Medulla oblongata (tissue), 1 donor: Measurements from ENCODE around the gene COL26A1.
"Not testable (repeated sequence)": the region's sequence is repeated elsewhere in the genome, so short reads cannot be mapped to it uniquely, and the experiment has no call there.

Experiments
- DNase-seq: peaks from one replicate; pipeline ENCODE4 v3.0.0-alpha.2; 2015; ENCODE audit errors: extremely low spot score

The COL26A1 gene

DNA sequence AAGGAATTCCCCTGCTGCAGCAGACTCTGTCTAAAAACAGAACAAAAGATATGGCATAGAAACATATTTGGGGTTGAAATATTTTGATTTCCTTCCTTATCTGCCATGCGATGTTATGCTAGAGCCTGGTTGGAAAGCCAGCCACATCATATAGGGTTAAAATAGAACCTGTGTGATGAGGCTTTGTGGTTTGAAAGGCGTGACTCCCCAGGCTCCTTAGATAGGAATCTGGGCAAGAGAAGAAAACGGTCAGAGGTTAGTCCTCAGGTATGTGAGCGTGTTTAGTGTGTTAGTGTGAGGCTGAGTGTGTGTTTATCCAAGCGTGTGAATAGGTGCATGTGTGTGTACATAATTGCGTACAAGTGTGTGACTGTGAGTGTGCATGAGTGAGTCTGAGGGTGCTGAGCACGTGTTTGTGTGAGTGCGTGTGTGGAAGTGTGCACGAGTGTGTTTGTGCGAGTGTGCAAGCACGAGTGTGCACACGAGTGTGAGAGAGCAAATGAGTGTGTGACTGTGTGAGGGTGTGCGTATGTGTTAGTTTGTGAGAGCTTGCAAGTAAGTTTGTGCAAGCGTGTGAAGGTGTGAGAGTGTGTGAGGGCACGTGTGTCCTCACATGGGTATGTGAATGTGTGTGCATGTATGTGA, 79.9 kb downstream of the COL26A1 start:
- DNase-seq, result no peak

DNA sequence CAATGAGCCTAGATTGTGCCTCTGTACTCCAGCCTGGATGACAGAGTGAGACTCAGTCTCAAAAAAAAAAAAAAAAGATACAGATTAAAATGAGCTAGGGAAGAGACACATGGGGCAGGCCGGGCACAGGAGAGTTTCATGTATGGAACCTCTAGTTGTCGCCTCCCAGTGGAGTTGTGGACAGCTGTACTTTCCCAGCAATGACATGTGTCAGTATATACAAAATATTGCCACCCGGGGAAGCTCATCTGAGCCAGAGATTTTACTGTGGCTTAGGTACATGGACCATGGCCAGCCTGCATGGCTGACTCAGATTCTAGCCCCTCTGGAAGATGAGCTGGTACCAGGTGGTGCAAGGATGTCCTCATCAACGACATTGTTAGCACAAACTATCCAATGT, 87.4 kb downstream of the COL26A1 start:
- no peak for DNase-seq

DNA sequence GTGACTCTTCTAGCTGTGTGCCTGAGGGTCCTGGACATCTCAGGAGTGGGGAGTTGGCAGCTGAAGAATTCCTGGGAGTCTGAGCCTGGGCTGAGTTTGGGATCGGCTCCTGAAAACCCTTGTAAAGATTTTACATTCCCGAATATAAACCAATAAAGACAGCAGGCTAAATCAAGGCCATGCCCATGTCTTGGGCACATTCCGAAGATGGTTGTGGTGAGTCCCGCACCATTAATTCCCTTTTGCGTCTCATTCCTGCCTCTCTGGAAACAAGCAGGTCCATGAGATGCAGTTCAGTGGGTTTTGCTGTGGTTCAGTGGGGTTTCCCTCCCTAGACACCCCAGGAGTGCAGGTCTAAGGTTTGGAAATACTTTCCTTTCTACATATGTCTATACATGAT, 90.9 kb downstream of the COL26A1 start:
- DNase-seq, result no peak

DNA sequence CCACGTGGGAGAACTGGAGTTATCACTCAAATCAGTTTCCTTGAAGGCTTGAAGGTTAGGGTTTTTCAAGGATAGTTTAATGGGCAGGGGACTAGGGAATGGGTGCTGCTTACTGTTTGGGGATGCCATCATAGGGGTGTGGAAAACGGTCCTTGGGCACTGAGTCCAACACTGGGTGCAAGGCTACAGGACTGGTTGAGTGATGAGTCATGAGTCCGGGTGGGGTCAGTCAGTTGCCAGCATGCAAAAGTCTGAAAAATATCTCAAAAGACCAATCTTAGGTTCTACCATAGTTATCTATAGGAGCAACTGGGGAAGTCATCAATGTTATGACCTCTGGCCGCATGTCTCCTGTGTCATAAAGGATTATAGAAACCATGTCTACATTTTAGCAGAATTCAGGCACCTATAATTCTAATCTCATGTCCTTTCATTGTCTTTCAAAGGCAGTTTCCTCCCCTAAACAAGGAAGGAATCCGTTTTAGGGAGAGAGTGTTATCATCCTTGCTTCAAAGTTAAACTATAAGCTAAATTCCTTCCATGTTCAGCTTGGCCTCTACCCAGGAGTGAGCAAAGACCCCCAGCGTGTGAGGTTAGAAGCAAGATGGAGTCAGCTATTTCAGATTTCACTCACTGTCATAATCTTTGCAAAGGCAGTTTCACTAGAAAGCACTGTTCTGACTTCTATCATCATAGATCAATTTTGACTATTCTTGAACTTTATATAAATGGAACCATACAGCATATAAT, 94.5 kb downstream of the COL26A1 start:
- no peak for DNase-seq

DNA sequence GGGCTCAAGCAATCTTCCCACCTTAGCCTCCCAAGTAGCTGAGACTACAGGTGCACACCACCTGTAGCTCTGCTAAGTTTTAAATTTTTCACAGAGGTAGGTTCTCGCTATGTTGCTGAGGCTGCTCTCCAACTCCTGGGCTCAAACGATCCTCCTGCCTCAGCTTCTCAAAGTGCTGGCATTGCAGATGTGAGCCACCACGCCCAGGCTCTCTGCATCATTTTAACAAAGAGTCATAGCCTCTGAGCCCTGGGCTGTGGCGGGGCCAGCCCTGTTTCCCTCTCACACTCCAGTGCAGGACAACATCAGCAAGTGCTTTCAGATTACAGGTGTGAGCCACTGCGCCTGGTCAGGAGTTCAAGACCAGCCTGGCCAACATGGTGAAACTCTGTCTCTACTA, 102.5 kb downstream of the COL26A1 start:
- DNase-seq, result no peak

DNA sequence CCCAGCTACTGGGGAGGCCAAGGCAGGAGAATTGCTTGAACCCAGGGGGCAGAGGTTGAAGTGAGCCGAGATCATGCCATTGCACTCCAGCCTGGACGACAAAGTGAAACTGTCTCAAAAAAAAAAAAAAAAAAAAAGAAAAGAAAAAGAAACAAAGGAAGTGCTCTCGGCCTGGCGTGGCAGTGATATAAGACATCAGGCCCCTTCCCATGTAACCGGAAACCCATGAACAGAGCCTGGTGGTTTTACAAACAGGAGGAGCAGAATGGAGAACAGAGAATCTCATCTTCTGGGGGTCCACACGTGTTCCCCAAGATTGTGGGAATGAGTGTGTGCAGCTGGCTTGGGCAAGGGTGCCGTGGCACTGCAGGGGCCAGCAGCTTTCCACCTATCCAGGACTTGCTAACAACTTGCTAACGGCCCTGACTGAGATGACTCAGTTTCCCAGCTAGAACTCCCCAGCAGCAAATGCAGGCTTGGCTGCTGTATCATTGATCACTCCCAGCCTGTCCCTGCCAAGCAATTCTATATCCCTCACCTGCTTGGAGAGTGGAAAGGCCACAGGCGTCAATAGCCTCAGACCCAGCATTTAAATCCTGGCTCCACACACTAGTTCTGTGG, 103.0 kb downstream of the COL26A1 start:
- no peak for DNase-seq

DNA sequence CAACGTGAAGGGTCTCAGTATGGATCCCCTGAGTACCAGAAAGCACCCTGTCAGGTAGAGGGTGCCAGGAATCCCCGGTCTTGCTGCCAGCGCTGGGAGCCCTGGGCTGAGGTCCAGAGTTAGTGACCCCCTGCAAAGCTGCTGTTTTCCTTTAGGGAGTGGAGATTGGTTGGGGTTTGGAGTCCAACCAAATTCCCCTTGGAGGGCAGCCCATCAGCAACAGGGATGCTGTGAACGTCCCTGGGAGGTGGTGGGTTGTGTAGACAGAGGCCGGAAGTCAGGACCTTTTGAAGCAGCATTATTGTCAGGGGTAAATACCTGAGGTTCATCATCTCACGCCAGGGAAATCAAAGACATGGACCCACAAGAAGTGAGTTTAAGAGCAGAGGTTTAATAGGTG, 104.2 kb downstream of the COL26A1 start:
- no peak for DNase-seq

DNA sequence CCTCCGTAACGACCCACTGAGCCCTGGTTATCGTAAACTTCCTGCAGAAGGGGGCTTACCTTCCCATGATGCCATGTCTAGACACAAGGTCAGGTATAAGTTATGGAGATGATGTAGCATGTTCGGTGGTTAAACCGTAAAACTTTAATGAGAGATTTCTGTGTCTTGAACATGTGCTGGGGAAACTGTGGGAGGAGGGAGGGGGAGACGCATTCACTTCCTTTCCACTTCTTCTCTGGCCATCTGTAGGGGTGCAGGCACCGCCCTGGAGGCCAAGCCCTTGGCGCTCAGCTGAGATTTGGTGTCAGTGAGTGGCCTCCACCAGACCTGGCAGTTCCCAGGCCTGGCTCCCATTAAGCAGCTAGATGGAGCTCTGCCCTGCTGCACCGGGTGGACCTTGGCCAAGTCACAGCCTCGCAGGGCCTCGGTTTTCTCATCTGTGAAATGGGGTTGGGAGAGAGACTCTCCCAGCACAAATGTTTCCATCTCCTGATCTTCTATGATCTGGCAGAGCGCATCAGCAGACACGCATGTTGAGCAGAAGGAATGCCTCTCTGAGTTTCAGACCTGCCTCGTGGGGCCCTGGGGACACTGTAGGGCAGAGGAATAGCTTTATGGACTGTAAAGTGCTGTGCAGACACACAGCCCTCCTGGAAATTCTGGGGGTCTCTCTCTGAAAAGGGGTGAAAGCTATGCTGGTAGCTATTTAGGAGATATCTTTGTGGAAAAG, 106.0 kb downstream of the COL26A1 start:
- DNase-seq, result no peak

DNA sequence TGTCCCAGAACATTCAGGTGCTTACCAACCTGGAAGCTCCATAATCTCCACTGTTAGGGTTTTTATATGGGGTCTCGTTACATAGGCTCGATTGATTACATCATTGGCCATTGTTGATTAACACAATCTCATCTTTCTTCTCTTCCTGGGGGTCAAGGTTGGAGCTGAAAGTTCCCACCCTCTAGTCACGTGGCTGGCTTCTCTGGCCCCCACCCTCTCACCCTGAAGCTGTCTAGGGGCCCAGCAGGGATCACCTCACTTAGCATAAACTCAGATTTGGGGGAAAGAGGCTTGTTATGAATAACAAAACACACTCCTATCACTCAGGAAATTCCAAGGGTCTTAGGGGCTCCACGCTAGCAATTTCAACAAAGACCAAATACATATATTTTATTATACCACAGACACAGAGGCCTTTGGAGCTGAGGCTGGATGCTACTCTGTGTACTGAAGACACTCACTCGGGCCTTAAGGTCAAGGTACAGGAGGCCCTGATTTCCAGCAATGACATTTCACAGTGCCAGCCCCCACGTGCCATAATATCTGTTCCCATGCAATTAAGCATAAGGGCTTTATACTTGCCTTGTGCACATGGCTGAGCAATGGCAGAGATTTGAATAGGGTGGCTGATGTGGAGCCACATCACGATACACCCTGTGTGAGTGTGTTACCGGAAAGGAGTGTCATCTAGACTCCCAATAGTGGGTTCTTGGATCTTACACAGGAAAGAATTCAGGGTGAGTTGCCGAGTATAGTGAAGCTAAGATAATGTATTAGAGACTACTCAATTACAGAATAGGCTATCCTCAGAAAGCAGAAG, 108.2 kb downstream of the COL26A1 start:
- no peak for DNase-seq

DNA sequence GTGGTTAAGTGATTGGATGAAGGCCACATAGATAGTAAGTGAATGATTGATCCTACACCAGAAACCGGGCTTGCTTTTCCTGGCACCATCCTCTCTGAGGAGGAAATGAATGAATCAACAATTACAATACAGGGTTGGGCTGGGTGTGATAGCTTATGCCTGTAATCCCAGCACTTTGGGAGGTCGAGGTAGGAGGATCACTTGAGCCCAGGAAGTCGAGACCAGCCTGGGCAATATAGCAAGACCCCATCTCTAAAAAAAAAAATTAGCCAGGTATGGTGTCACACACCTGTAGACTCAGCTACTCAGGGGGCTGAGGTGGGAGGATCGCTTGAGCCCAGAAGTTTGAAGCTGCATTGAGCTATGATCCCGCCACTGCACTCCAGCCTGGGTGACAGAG, 111.5 kb downstream of the COL26A1 start:
- DNase-seq, result no peak

DNA sequence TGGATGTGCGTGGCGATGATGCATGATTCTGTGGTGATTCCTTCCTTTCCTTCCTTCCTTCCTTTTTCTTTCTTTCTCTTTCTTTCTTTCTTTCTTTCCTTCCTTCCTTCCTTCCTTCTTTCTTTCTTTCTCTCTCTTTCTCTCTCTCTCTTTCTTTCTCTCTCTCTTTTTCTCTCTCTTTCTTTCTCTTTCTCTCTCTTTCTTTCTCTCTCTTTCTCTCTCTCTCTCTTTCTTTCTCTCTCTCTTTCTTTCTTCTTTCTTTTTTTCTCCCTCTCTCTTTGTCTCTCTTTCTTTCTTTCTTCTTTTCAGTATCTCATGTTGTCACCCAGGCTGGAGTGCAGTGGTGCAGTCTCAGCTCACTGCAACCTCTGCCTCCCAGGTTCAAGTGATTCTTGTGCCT, 113.0 kb downstream of the COL26A1 start:
- DNase-seq, result not testable (repeated sequence)

DNA sequence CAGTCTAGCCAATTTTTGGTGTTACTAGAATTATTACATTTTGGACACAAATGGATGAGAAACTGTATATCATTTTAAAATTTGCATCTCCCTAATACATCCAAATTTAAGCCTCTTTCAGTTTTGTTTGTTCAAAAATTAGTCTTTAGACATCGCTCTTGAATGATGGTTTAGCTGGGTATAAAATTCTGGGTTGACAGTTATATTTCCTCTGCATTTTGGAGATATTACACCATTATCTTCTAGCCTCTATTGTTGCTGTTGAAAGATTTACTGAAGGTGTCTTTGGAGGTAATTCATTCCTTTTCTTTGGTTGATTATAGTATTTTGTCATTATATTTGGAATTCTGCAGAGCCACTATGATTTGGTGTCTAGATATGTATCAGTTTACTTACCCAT, 116.5 kb downstream of the COL26A1 start:
- DNase-seq, result no peak

DNA sequence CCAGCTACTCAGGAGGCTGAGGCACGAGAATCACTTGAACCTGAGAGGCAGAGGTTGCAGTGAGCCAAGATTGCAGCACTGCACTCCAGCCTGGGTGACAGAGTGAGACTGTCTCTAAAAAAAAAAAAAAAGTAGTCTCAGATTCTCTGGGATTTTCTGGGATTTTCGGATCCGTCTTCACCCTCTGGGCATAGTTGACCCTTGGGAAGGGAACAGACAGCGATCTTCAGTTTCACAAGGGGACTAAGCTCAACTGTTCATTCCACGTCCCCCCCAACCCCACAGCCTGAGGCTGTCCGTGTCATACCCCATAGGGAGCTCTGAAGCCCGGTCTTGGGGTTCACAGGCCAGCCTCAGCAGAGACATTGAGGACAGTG, 123.4 kb downstream of the COL26A1 start:
- not testable (repeated sequence) for DNase-seq

DNA sequence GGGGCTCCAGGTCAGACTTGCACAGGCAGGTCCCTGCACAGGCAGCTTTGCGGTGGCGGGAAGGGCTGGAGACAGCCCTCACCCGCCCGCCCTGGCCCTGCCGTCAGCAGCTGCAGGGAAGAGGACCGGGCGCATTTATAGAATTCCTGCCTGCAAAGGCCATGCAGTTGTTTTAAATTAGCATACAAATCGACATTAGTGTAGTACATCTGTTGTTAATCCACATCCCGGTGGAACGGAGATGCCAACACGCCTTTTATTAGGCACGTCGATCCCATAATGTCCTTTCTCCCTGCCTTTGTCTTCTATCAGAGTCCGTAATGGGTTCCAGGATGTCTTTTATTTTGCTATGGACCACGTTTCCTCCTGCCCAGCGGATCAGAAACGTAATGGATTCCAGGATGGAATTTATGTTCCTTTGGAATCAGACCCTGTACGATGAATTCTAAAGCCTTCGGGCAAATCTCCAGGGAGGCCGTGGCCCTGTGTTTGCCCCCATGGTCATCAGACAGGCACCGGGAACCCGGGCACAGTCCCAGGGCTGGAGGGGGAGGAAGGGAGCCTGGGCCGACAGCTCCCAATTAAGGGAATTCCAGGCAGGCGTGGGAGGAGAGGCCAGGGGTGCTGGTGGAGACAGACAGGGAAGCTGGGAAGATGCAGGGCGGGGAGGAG, 123.9 kb downstream of the COL26A1 start:
- DNase-seq, result no peak

DNA sequence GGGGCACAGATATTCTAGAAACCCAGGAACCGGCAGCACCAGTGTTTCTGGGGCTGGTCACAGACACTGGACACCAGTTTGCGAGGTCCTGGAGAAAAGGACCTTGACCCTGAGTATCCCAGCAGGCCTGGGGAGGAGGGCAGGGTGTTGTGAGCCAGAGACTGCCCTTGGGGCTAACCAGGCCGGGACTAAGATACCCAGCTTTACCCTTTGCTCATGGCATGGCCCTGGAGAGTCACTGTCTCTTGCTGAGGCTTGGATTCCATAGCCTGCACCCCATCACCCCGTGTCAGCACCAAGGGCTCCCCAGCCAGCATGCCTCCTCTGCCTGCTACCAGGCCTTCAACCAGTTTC, 124.4 kb downstream of the COL26A1 start:
- DNase-seq, result no peak

DNA sequence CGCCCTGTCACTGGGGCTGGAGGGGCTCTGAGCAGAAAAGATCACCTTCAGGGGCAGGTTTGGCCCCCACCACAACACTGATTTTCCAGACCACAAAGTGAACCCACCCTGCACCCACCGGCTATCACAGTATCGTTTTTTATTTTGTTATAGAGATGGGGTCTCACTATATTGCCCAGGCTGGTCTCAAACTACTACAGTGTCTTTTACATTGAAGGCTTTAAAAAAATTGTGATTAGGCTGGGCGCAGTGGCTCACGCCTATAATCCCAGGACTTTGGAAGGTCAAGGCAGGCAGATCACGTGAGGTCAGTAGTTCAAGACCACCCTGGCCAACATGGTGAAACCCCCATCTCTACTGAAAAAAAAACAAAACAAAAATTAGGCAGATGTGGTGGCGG, 125.1 kb downstream of the COL26A1 start:
- no peak for DNase-seq

DNA sequence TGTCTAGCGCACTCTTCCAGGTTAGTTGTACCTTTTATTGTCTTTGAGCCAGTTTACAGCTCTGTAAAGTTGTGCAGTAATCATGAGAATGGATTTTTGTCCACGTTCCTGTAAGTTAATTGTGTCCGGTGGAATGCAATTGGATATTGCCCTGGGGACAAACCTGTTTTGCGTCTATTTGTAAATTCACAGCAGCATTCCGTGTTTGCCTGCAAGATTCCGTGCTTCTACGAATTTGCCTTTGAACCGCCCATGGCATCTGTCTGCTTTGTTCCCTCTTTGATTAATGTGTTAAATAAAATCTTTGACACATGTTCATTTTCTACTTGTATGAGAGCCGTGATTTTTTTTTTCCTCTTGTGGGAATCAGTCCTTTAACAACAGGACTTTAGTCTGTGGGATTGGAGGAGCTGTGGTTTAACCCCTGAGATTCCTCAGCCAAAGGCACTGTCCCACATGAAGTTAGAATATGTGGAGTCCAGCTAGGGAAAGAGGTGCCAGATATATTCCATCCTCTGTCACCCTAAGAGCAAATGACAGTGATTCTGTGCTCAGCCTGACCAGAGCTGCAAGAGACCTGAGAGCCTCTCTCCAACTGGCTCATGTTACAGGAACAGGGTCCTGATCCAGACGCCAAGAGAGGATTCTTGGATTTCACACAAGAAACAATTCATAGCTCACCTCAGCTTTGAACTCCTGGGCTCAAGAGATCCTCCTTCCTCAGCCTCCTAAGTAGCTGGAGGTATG, 126.3 kb downstream of the COL26A1 start:
- DNase-seq, result no peak

DNA sequence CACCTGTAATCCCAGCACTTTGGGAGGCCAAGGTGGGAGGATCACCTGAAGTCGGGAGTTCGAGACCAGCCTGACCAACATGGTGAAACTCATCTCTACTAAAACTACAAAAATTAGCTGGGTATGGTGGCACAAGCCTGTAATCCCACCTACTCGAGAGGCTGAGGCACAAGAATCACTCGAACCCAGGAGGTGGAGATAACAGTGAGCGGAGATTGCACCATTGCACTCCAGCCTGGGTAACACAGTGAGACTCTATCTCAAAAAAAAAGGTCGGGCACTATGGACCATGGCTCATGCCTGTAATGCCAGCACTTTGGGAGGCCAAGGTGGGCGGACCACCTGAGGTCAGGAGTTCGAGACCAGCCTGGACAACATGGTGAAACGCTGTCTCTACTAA, 127.8 kb downstream of the COL26A1 start:
- not testable (repeated sequence) for DNase-seq

DNA sequence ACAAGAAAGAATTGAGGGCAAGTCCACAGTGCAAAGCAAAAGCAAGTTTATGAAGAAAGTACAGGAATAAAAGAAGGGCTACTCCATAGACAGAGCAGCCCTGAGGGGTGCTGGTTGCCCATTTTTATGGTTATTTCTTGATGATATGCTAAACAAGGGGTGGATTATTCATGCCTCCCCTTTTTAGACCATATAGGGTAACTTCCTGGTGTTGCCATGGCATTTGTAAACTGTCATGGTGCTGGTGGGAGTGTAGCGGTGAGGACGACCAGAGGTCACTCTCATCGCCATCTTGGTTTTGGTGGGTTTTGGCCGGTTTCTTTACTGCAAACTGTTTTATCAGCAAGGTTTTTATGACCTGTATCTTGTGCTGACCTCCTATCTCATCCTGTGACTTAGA, 128.8 kb downstream of the COL26A1 start:
- DNase-seq, result not testable (repeated sequence)

DNA sequence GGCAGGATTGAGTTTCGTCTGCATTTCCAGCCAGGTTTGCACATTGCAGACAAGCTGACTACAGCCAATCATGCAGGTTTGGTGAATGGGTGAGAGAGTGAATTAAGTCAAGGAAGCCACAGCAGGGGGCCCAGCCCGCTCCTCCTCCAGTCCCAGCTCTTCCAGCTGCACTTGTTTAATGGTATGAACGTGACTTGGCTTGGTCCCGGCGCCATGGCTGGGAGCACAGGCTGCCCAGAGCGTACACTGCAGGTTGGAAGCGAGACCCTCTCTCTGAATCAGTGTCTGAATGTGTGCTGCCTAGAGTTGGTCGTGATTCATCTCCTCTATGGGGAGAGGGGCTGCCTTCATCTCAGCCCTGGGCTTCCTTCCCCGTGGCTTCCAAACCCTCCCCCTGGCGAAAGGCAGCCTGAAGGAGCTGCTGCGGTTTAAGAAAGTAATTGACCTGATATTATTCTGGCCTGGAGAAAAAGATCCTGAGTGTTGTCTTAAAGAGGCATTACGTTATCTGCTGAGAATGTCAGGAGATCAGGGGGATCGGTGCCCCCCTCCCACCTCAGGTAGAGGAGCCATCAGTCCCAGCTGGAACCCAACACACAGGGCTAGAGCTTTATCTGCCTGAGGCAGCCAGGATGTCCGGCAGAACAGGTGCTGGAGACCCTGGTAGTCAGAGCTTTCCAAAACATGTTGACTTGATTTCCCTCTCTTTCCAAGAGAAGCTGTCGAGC, 132.1 kb downstream of the COL26A1 start:
- no peak for DNase-seq
